PC-3 (cell line): ENCODE data around the gene FOSL1.

ENCODE experiments used
- CTCF ChIP-seq: fragments of 300-600 bp; sonication (generic); conservative IDR thresholded peaks from 2 replicates; pipeline ENCODE4 v1.5.1; 2017; ENCODE audit warnings: antibody characterized with exemption, low read depth, mild to moderate bottlenecking, low read length
- EZH2 ChIP-seq: fragments of 300-600 bp; sonication (generic); IDR thresholded peaks from one replicate; pipeline ENCODE4 v1.6.1; 2017; ENCODE audit warnings: antibody characterized with exemption, mild to moderate bottlenecking, low read length; ENCODE audit not compliant: unreplicated experiment
- EZH2phosphoT487 ChIP-seq: fragments of 300-600 bp; sonication (generic); IDR thresholded peaks from 2 replicates; pipeline ENCODE4 v1.6.1; 2018; ENCODE audit warnings: mild to moderate bottlenecking, antibody characterized with exemption, low read length, borderline replicate concordance

DNA sequence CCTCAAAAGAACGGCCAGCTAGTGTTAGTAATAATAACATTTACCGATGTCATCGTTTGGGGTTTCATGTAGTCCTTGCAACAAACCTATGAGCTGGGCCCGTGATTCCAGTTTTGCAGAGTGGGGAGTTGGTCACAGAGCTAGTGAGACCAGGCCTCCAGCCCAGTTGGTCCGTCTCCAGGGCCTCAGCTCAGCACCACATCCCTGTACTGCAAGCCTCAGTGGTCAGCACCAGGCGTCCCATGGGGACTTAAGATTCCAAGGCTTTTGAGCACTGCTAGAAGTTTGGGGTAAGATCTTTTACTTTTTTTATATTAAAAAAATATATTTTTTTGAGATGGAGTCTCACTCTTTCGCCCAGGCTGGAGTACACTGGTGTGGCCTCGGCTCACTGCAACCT, 44.0 kb upstream of the FOSL1 start:
- TF ChIP-seq EZH2phosphoT487 (no peak), CTCF (no peak), EZH2 (no peak)
